ENCODE data around the gene RHOH.
"Not testable (repeated sequence)": the region's sequence is repeated elsewhere in the genome, so short reads cannot be mapped to it uniquely, and the experiment has no call there.

RHOH gene

GRCh38 chr4:40285692-40286091, 88.9 kb downstream of the RHOH start:
- Histone ChIP-seq H3K27ac (ENCODE audit: low read depth, low read length, poor library complexity, severe bottlenecking) (peak overlapping the region; percentile 82), H3K9me3 (ENCODE audit: low read length) (no peaks in the 10 kb centered on the region), H3K9ac (ENCODE audit: low read length) (no peak overlapping the region), H3K4me1 (ENCODE audit: insufficient read depth, low read length, severe bottlenecking) (peaks cover 80% of the 10 kb centered on the region), H2AFZ (ENCODE audit: low read length) (no peak overlapping the region), H4K20me1 (ENCODE audit: insufficient read depth, low read length) (no peaks in the 10 kb centered on the region), H3K4me2 (ENCODE audit: low read length) (no peak overlapping the region), H3K4me3 (ENCODE audit: low read depth, low read length, poor library complexity, severe bottlenecking) (no peak overlapping the region), H3K36me3 (ENCODE audit: insufficient read depth, low read length) (no peaks in the 10 kb centered on the region), H3K27me3 (ENCODE audit: insufficient read depth, low read length) (no peaks in the 10 kb centered on the region), H3K79me2 (ENCODE audit: insufficient read depth, low read length) (no peaks in the 10 kb centered on the region), H3F3A (ENCODE audit: insufficient read depth, low read length) (0 out of 2 replicates have a peak, but pooled peaks cover 7% of the 10 kb centered on the region), H3K9me2 (ENCODE audit: low read depth, low read length) (no peaks in the 10 kb centered on the region)
- no peak for TF ChIP-seq EZH2 (IDR thresholded peaks at IDR 0.05; ENCODE audit: borderline replicate concordance, low read length)
- TF ChIP-seq, protein P1, sequence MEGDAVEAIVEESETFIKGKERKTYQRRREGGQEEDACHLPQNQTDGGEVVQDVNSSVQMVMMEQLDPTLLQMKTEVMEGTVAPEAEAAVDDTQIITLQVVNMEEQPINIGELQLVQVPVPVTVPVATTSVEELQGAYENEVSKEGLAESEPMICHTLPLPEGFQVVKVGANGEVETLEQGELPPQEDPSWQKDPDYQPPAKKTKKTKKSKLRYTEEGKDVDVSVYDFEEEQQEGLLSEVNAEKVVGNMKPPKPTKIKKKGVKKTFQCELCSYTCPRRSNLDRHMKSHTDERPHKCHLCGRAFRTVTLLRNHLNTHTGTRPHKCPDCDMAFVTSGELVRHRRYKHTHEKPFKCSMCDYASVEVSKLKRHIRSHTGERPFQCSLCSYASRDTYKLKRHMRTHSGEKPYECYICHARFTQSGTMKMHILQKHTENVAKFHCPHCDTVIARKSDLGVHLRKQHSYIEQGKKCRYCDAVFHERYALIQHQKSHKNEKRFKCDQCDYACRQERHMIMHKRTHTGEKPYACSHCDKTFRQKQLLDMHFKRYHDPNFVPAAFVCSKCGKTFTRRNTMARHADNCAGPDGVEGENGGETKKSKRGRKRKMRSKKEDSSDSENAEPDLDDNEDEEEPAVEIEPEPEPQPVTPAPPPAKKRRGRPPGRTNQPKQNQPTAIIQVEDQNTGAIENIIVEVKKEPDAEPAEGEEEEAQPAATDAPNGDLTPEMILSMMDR (IDR thresholded peaks at IDR 0.05; ENCODE audit: low read length): no peak

- peak overlapping the region; percentile 46 for H3K4me2 ChIP-seq (ENCODE audit: low read length)
- H2AFZ ChIP-seq (ENCODE audit: low read length): peak overlapping the region; percentile 50; the same call in 1 of the 2 replicates
- peak overlapping the region; percentile 7 for H3K4me3 ChIP-seq (ENCODE audit: low read depth, low read length, poor library complexity, severe bottlenecking)
- no peaks in the 10 kb centered on the region for H3K36me3 ChIP-seq (ENCODE audit: insufficient read depth, low read length)
- peaks cover 90% of the 10 kb centered on the region for H3K4me1 ChIP-seq (ENCODE audit: insufficient read depth, low read length, severe bottlenecking)
- H3K9ac ChIP-seq (ENCODE audit: low read length): peak overlapping the region; percentile 57
- H3K9me3 ChIP-seq (ENCODE audit: low read length): no peaks in the 10 kb centered on the region
- H3K9me2 ChIP-seq (ENCODE audit: low read depth, low read length): no peaks in the 10 kb centered on the region
- no peaks in the 10 kb centered on the region for H4K20me1 ChIP-seq (ENCODE audit: insufficient read depth, low read length)
- TF ChIP-seq, protein P1 (IDR thresholded peaks at IDR 0.05; ENCODE audit: low read length): no peak
- no peak for TF ChIP-seq EZH2 (IDR thresholded peaks at IDR 0.05; ENCODE audit: borderline replicate concordance, low read length)
- no peaks in the 10 kb centered on the region for H3F3A ChIP-seq (ENCODE audit: insufficient read depth, low read length)
- H3K27ac ChIP-seq (ENCODE audit: low read depth, low read length, poor library complexity, severe bottlenecking): peak overlapping the region; percentile 96
- H3K27me3 ChIP-seq (ENCODE audit: insufficient read depth, low read length): no peaks in the 10 kb centered on the region
- H3K79me2 ChIP-seq (ENCODE audit: insufficient read depth, low read length): no peaks in the 10 kb centered on the region
These were observed 91.7 kb downstream of the RHOH start for GRCh38 chr4:40288566-40288965.

DNA sequence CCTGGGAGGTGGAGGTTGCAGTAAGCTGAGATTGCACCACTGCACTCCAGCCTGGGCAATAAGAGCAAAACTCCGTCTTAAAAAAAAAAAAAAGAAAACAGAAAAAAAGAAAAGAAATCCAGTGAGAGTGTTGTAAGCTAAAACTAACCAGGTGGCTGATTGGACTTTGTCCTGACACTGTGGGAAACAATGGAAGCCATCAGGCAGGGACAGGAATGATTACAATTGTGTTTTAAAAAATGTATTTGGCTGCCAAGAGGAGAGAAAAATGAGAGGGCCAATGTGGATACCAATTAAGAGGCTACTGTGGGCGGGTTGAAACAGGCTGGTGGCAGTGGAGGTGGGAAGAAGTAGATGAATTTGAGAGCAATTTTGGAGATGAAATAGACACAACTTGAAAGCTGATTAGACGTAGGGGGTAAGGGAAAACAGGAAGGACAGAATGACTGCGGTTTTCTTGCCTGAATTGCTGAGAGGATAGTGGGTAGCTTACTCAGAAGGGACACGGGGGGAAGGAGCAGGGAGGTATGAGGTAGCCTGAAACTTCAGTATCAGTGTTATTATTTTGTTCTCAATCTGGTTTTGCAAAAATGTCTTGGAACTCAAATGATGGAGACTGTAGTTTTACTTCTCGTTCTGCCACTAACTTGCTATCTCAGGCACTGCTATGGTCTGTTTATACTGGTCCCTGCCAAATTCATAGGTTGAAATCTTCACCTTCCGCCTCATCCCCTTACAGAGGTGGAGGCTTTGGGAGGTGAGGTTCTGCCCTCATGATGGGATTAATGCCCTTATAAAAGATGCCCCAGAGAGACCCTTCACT, 92.7 kb downstream of the RHOH start:
- H3K9me3 ChIP-seq (ENCODE audit: low read length): no peaks in the 10 kb centered on the region
- H3K9me2 ChIP-seq (ENCODE audit: low read depth, low read length): no peaks in the 10 kb centered on the region
- no peaks in the 10 kb centered on the region for H3K27me3 ChIP-seq (ENCODE audit: insufficient read depth, low read length)
- peaks cover 80% of the 10 kb centered on the region for H3K4me1 ChIP-seq (ENCODE audit: insufficient read depth, low read length, severe bottlenecking)
- peak overlapping the region; percentile 36 for H3K9ac ChIP-seq (ENCODE audit: low read length)
- H3K4me2 ChIP-seq (ENCODE audit: low read length): peak overlapping the region; percentile 46
- TF ChIP-seq, protein P1 (IDR thresholded peaks at IDR 0.05; ENCODE audit: low read length): no peak
- no peak for TF ChIP-seq EZH2 (IDR thresholded peaks at IDR 0.05; ENCODE audit: borderline replicate concordance, low read length)
- H3K4me3 ChIP-seq (ENCODE audit: low read depth, low read length, poor library complexity, severe bottlenecking): peak overlapping the region; percentile 9
- no peak overlapping the region for H2AFZ ChIP-seq (ENCODE audit: low read length)
- H3K36me3 ChIP-seq (ENCODE audit: insufficient read depth, low read length): no peaks in the 10 kb centered on the region
- H3F3A ChIP-seq (ENCODE audit: insufficient read depth, low read length): no peaks in the 10 kb centered on the region
- H3K79me2 ChIP-seq (ENCODE audit: insufficient read depth, low read length): no peaks in the 10 kb centered on the region
- no peaks in the 10 kb centered on the region for H4K20me1 ChIP-seq (ENCODE audit: insufficient read depth, low read length)
- peak overlapping the region; percentile 96 for H3K27ac ChIP-seq (ENCODE audit: low read depth, low read length, poor library complexity, severe bottlenecking)

- H3K27me3 ChIP-seq (ENCODE audit: insufficient read depth, low read length); H3F3A ChIP-seq (ENCODE audit: insufficient read depth, low read length); H3K4me3 ChIP-seq (ENCODE audit: low read depth, low read length, poor library complexity, severe bottlenecking); H3K9me3 ChIP-seq (ENCODE audit: low read length); H4K20me1 ChIP-seq (ENCODE audit: insufficient read depth, low read length); H3K9me2 ChIP-seq (ENCODE audit: low read depth, low read length); H3K36me3 ChIP-seq (ENCODE audit: insufficient read depth, low read length); H2AFZ ChIP-seq (ENCODE audit: low read length); H3K79me2 ChIP-seq (ENCODE audit: insufficient read depth, low read length): not testable (repeated sequence)
- Histone ChIP-seq H3K4me1 (ENCODE audit: insufficient read depth, low read length, severe bottlenecking) (peaks cover 71% of the 10 kb centered on the region), H3K4me2 (ENCODE audit: low read length) (peak overlapping the region; percentile 46; the same call in 1 of the 2 replicates), H3K9ac (ENCODE audit: low read length) (peak overlapping the region; percentile 36), H3K27ac (ENCODE audit: low read depth, low read length, poor library complexity, severe bottlenecking) (peak overlapping the region; percentile 96)
These were observed 93.9 kb downstream of the RHOH start for GRCh38 chr4:40290611-40291186.
